Measurements from ENCODE around the gene TICAM2.

Gene TICAM2

DNA sequence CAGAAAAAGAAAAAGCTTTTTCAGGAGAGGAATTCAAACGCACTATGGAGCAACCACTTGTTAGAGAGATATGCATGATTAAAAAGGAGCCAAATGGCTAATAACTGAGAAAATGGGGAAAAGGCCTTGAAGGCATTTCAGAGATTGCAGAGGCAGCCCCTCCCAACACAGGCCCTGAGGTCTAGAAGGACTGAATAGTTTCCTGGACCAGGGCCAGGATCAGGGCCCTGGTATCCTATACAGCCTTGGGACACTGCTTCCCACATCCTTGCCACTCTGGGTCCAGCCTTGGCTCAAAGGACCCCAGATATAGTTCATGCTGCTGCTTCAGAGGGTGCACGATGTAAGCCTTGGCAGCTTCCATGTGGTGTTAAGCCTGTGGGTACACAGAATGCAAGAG lies 37.0 kb downstream of the TICAM2 start:
- ATAC-seq, result no peak; the same call in 2 of the 3 replicates
- TF ChIP-seq, protein P1, sequence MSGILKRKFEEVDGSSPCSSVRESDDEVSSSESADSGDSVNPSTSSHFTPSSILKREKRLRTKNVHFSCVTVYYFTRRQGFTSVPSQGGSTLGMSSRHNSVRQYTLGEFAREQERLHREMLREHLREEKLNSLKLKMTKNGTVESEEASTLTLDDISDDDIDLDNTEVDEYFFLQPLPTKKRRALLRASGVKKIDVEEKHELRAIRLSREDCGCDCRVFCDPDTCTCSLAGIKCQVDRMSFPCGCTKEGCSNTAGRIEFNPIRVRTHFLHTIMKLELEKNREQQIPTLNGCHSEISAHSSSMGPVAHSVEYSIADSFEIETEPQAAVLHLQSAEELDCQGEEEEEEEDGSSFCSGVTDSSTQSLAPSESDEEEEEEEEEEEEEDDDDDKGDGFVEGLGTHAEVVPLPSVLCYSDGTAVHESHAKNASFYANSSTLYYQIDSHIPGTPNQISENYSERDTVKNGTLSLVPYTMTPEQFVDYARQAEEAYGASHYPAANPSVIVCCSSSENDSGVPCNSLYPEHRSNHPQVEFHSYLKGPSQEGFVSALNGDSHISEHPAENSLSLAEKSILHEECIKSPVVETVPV (CRISPR knock-in tag; IDR thresholded peaks at IDR 0.05), result no peak
- TF ChIP-seq BACH2 (CRISPR knock-in tag; IDR thresholded peaks at IDR 0.05; ENCODE audit: borderline replicate concordance), result no peak
- no peak for TF ChIP-seq ZC3H10 (CRISPR knock-in tag; IDR thresholded peaks at IDR 0.05)
- TF ChIP-seq PPARA (CRISPR knock-in tag; IDR thresholded peaks at IDR 0.05; ENCODE audit: borderline replicate concordance), result no peak
- TF ChIP-seq ARNTL (CRISPR knock-in tag; IDR thresholded peaks at IDR 0.05; ENCODE audit: borderline replicate concordance, low read depth), result no peak
- no peak for TF ChIP-seq PATZ1 (CRISPR knock-in tag; IDR thresholded peaks at IDR 0.05; ENCODE audit: borderline replicate concordance)
- no peak for TF ChIP-seq ZFP30 (CRISPR knock-in tag; IDR thresholded peaks at IDR 0.05)
- no peak for TF ChIP-seq RARB (CRISPR knock-in tag; IDR thresholded peaks at IDR 0.05)
- no peak for TF ChIP-seq OSR1 (CRISPR knock-in tag; IDR thresholded peaks at IDR 0.05)
- no peak for TF ChIP-seq ESRRG (CRISPR knock-in tag; IDR thresholded peaks at IDR 0.05)
- no peak for TF ChIP-seq ZNF70 (CRISPR knock-in tag; IDR thresholded peaks at IDR 0.05)
- TF ChIP-seq SNAI2 (CRISPR knock-in tag; IDR thresholded peaks at IDR 0.05), result no peak
- no peak for TF ChIP-seq ZNF565 (CRISPR knock-in tag; conservative IDR thresholded peaks at IDR 0.05; ENCODE audit: low read depth)
- TF ChIP-seq GLIS3 (CRISPR knock-in tag; IDR thresholded peaks at IDR 0.05), result no peak
- no peak for TF ChIP-seq CSDC2 (CRISPR knock-in tag; IDR thresholded peaks at IDR 0.05)
- TF ChIP-seq, protein P2, sequence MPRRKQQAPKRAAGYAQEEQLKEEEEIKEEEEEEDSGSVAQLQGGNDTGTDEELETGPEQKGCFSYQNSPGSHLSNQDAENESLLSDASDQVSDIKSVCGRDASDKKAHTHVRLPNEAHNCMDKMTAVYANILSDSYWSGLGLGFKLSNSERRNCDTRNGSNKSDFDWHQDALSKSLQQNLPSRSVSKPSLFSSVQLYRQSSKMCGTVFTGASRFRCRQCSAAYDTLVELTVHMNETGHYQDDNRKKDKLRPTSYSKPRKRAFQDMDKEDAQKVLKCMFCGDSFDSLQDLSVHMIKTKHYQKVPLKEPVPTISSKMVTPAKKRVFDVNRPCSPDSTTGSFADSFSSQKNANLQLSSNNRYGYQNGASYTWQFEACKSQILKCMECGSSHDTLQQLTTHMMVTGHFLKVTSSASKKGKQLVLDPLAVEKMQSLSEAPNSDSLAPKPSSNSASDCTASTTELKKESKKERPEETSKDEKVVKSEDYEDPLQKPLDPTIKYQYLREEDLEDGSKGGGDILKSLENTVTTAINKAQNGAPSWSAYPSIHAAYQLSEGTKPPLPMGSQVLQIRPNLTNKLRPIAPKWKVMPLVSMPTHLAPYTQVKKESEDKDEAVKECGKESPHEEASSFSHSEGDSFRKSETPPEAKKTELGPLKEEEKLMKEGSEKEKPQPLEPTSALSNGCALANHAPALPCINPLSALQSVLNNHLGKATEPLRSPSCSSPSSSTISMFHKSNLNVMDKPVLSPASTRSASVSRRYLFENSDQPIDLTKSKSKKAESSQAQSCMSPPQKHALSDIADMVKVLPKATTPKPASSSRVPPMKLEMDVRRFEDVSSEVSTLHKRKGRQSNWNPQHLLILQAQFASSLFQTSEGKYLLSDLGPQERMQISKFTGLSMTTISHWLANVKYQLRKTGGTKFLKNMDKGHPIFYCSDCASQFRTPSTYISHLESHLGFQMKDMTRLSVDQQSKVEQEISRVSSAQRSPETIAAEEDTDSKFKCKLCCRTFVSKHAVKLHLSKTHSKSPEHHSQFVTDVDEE (CRISPR knock-in tag; IDR thresholded peaks at IDR 0.05), result no peak
- no peak for TF ChIP-seq ZFP3 (CRISPR knock-in tag; IDR thresholded peaks at IDR 0.05)
- no peak for TF ChIP-seq CREB5 (CRISPR knock-in tag; IDR thresholded peaks at IDR 0.05; ENCODE audit: low read depth)

- ATAC-seq, result no peak
- TF ChIP-seq RARB (CRISPR knock-in tag; IDR thresholded peaks at IDR 0.05) (no peak), PPARA (CRISPR knock-in tag; IDR thresholded peaks at IDR 0.05; ENCODE audit: borderline replicate concordance) (no peak)
Measured at GRCh38 chr5:115561176-115561575, 41.1 kb downstream of the TICAM2 start.

- TF ChIP-seq ZNF565 (CRISPR knock-in tag; conservative IDR thresholded peaks at IDR 0.05; ENCODE audit: low read depth), result no peak
- no peak for TF ChIP-seq TOX (CRISPR knock-in tag; IDR thresholded peaks at IDR 0.05; ENCODE audit: borderline replicate concordance)
- TF ChIP-seq RARB (CRISPR knock-in tag; IDR thresholded peaks at IDR 0.05), result no peak
- no peak for TF ChIP-seq TCF4 (CRISPR knock-in tag; IDR thresholded peaks at IDR 0.05; ENCODE audit: borderline replicate concordance)
- TF ChIP-seq ESRRG (CRISPR knock-in tag; IDR thresholded peaks at IDR 0.05), result no peak
- no peak for TF ChIP-seq PATZ1 (CRISPR knock-in tag; IDR thresholded peaks at IDR 0.05; ENCODE audit: borderline replicate concordance)
- TF ChIP-seq, protein P3, sequence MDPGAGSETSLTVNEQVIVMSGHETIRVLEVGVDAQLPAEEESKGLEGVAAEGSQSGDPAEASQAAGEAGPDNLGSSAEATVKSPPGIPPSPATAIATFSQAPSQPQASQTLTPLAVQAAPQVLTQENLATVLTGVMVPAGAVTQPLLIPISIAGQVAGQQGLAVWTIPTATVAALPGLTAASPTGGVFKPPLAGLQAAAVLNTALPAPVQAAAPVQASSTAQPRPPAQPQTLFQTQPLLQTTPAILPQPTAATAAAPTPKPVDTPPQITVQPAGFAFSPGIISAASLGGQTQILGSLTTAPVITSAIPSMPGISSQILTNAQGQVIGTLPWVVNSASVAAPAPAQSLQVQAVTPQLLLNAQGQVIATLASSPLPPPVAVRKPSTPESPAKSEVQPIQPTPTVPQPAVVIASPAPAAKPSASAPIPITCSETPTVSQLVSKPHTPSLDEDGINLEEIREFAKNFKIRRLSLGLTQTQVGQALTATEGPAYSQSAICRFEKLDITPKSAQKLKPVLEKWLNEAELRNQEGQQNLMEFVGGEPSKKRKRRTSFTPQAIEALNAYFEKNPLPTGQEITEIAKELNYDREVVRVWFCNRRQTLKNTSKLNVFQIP (CRISPR knock-in tag; IDR thresholded peaks at IDR 0.05; ENCODE audit: borderline replicate concordance, low read depth), result no peak
- no peak for TF ChIP-seq ZNF70 (CRISPR knock-in tag; IDR thresholded peaks at IDR 0.05)
- no peak for TF ChIP-seq ZC3H10 (CRISPR knock-in tag; IDR thresholded peaks at IDR 0.05)
- TF ChIP-seq BACH2 (CRISPR knock-in tag; IDR thresholded peaks at IDR 0.05; ENCODE audit: borderline replicate concordance), result no peak
- no peak for TF ChIP-seq ZNF8 (CRISPR knock-in tag; IDR thresholded peaks at IDR 0.05)
- no peak for TF ChIP-seq CREB5 (CRISPR knock-in tag; IDR thresholded peaks at IDR 0.05; ENCODE audit: low read depth)
- TF ChIP-seq, protein P1 (CRISPR knock-in tag; IDR thresholded peaks at IDR 0.05), result no peak
- no peak for TF ChIP-seq CSDC2 (CRISPR knock-in tag; IDR thresholded peaks at IDR 0.05)
- no peak for TF ChIP-seq ARNTL (CRISPR knock-in tag; IDR thresholded peaks at IDR 0.05; ENCODE audit: borderline replicate concordance, low read depth)
- TF ChIP-seq OSR1 (CRISPR knock-in tag; IDR thresholded peaks at IDR 0.05), result no peak
- TF ChIP-seq ZFP30 (CRISPR knock-in tag; IDR thresholded peaks at IDR 0.05), result no peak
- no peak for TF ChIP-seq GLIS3 (CRISPR knock-in tag; IDR thresholded peaks at IDR 0.05)
- no peak; the same call in 2 of the 3 replicates for ATAC-seq
Measured at GRCh38 chr5:115559524-115559923, 42.8 kb downstream of the TICAM2 start.

Data from SK-N-SH treated with all-trans-retinoic acid at 6 μM for 48 hours (cell line).